Measurements from ENCODE around the gene DNAJC6. TPM values are rescaled to one million over a fixed set of nuclear protein-coding genes. Genes with fewer than 3 reads are reported as not detected.

The DNAJC6 gene
- total and polyA plus RNA-seq, 2 of the 13 experiments (the other 11 are each of a cell fraction or from before 2014, with no cell fraction given), result 1.0 to 1.6 TPM

GRCh38 chr1:65309304-65310077, at the start of gene DNAJC6 (continued):
- TF ChIP-seq ZBTB34 (CRISPR knock-in tag; IDR thresholded peaks at IDR 0.05) (0 out of 2 replicates have a peak, but pooled peaks have one; percentile 22), MTF2 (CRISPR knock-in tag; IDR thresholded peaks at IDR 0.05; ENCODE audit: borderline replicate concordance) (no peak; the same call in 1 of the 2 replicates), KDM5A (IDR thresholded peaks at IDR 0.05; ENCODE audit: borderline replicate concordance, low read length) (no peak), SIN3B (IDR thresholded peaks at IDR 0.05; ENCODE audit: low read length) (no peak), ZNF331 (CRISPR knock-in tag; IDR thresholded peaks at IDR 0.05) (peak; percentile 94), ZNF772 (CRISPR knock-in tag; IDR thresholded peaks at IDR 0.05) (peak; percentile 85; the same call in 1 of the 2 replicates), ZNF138 (CRISPR knock-in tag; IDR thresholded peaks at IDR 0.05; ENCODE audit: low read depth) (peak; percentile 85), GPBP1L1 (CRISPR knock-in tag; IDR thresholded peaks at IDR 0.05) (no peak), ZNF720 (CRISPR knock-in tag; IDR thresholded peaks at IDR 0.05) (0 out of 2 replicates have a peak, but pooled peaks have one; percentile 46), RERE (CRISPR knock-in tag; IDR thresholded peaks at IDR 0.05; ENCODE audit: low read depth) (peak; percentile 48; the same call in 1 of the 2 replicates), NFYC (CRISPR knock-in tag; IDR thresholded peaks at IDR 0.05) (no peak), KIAA2018 (CRISPR knock-in tag; IDR thresholded peaks at IDR 0.05; ENCODE audit: borderline replicate concordance) (no peak)
